Panc1 (cell line): ENCODE data around the gene KCTD4.

Experiments used
- CTCF ChIP-seq: fragments of 450-650 bp; IDR thresholded peaks from 2 replicates; pipeline ENCODE4 v1.5.1; 2017; ENCODE audit warnings: mild to moderate bottlenecking
- POLR2AphosphoS5 ChIP-seq: IDR thresholded peaks from 2 replicates; pipeline ENCODE4 v1.6.1; 2012; ENCODE audit warnings: mild to moderate bottlenecking, low read depth, low read length, moderate library complexity
- REST ChIP-seq, 2 experiments: IDR thresholded peaks; 2 replicates each; pipeline ENCODE4 v1.6.1; 2011 to 2012; ENCODE audit warnings: low read depth in 2 of 2, control low read depth in 1 of 2, low read length in 1 of 2, mild to moderate bottlenecking in 1 of 2, moderate library complexity in 1 of 2; ENCODE audit not compliant: insufficient read depth in 1 of 2
- TCF7L2 ChIP-seq: IDR thresholded peaks from 2 replicates; pipeline ENCODE4 v1.6.1; 2011; ENCODE audit warnings: mild to moderate bottlenecking, low read depth, low read length, inconsistent platforms

DNA sequence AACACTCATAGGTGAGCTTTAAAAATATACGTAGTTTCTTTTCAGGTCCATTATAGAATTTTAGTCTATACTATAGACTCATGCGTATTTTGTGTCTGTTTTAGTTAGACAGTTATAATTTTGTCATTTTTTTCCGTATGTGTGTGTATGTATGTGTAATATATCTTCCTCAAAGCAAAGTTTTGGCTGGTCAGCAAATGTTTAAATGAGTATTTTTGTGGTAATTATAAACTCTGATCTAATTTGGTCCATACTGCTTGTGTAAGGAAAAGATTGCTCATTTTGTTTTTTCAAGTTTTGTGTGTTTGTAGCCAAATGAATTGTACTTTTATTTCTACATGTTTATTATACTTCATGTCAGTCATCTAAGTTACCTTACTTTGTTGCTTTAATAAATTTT, 20.5 kb downstream of the KCTD4 start:
- TF ChIP-seq CTCF (no peak), REST (IDR thresholded peaks at IDR 0.05; ENCODE audit: insufficient read depth in 1 of 2, low read depth in 2 of 2, low read length in 1 of 2) (no peak), POLR2AphosphoS5 (no peak), TCF7L2 (no peak)
